Fibroblast of pulmonary artery (primary cell): ENCODE measurements around the gene RPL27.

ENCODE experiments used
- DNase-seq: peaks from one replicate; pipeline ENCODE4 v3.0.0-alpha.2; 2010; ENCODE audit warnings: low read depth
- H3K4me3 ChIP-seq: replicated peaks from 2 replicates; pipeline ENCODE4 v1.5.1; 2011; ENCODE audit warnings: low read depth, mild to moderate bottlenecking, control low read depth, low read length, moderate library complexity
- CTCF ChIP-seq: IDR thresholded peaks from 2 replicates; pipeline ENCODE4 v1.5.1; 2011; ENCODE audit warnings: mild to moderate bottlenecking, control low read depth, low read length, inconsistent platforms; ENCODE audit errors: missing control alignments

RPL27 gene

GRCh38 chr17:43030137-43030767 lies 32.0 kb downstream of the RPL27 start:
- no peak for TF ChIP-seq CTCF
- no peak for DNase-seq
- no peak overlapping the region for H3K4me3 ChIP-seq

- TF ChIP-seq CTCF = no peak
- DNase-seq = no peak
- H3K4me3 ChIP-seq = no peak overlapping the region
Observed at GRCh38 chr17:43031666-43032065, 33.4 kb downstream of the RPL27 start.

DNA sequence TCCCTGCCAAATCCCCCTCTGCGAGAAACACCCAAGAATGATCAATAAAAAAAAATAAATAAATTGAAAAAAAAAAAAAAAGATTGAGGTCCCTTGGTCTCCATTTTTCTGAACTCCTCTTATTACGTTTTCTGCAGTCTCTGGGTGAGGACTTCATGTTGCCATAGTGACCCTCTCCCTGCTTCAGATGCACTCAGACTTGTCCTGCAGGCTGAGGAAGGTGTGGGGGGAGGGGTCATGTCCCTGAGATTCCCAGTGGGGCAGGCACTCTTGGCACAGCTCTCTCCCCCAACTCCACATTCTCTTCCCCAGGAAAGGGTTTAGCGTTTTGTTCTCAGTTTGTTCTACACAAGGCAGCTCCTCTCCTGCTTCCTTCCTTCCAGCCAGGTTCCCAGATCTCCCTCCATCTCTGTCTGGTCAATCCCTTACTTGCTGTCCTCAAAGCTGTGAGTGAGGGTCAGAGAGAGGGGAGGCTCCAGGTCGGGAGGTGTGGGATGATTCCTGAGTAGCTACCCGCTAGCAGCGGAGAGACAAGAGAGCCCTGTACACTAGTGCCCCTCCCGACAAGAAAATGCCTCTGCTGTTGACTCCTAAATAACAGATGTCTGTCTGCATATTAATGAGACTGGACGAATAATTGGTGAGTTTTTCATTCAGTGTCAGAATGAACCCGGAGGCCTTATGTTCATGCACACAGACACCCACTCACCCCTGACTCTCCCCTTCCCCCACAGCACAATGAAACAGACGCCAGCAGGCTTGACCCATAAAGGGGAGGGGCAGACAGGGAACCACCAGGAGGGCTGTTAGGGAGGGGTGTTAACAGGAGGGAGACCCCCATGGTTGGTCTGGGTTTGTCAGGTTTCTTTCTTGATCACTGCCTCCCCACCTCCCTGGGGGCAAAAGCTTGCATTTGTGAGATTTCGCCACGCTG lies 36.0 kb downstream of the RPL27 start:
- no peak for DNase-seq
- no peak for TF ChIP-seq CTCF
- H3K4me3 ChIP-seq = no peak overlapping the region

DNA sequence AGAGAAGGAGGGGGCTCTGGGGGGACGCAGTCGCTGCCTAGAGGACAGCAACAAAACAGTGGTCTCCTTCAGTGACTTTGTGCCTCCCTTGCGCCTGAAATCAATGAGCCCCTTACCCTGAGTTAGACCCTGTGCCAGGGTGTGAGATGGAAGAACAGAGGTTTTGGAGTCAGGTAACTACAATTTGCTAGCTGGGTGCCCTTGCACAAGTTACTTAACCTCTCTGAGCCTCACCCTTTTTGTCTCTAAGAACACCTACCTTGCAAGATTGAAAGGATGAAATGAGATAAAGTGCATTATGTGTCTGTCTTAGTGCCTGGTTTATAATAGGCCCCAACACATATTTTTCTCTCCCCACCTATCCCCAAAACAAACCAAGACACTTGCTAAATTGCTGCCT lies 36.7 kb downstream of the RPL27 start:
- DNase-seq = no peak
- H3K4me3 ChIP-seq = no peak overlapping the region
- no peak for TF ChIP-seq CTCF

- DNase-seq = no peak
- no peak overlapping the region for H3K4me3 ChIP-seq
- no peak for TF ChIP-seq CTCF
Observed at GRCh38 chr17:43039646-43040045, 41.4 kb downstream of the RPL27 start.

DNA sequence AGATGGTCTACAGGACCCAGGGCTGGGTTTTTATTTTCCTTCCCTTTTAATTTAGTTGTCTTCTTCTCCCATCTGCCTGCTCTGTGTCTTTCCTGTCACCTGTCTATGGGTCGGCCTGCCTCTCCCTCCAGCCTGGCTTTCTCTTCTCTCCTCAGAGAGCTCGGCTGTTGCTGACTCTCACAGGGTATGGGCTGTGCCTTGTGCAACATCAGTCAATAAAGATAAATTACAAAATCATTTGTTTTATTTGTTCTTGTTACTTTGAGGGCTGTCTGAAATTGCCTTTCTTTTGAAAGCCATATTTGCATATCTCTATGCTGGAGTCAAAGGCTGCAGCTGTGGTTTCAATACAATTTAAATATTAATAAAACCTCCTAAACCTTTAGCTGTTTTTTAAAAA lies 42.4 kb downstream of the RPL27 start:
- no peak overlapping the region for H3K4me3 ChIP-seq
- DNase-seq = no peak
- no peak for TF ChIP-seq CTCF
